IMR-90 (cell line): Measurements from ENCODE around the gene TOMM40. TPM values are rescaled to one million over a fixed set of nuclear protein-coding genes. Genes with fewer than 3 reads are reported as not detected.

Experiments
- ATAC-seq: fragments of 200-7000 bp; cut with Tn5 transposase; 2 replicates; pipeline ENCODE4 v1.9.1; 2020; ENCODE audit warnings: low read depth, mild to moderate bottlenecking, moderate library complexity
- BruUV-seq: library from RNA; stranded (reverse); fragments of 400-500 nt; replicated peaks from 2 replicates; lab custom pipeline; 2021; lab: Mats Ljungman, UMichigan
- CTCF ChIA-PET: fragments of 300-600 bp; formaldehyde crosslinking; extraction: SDS; loops from one replicate; lab custom pipeline; 2021; ENCODE audit warnings: antibody characterized with exemption; lab: Yijun Ruan, JAX
- POLR2A ChIA-PET: fragments of 300-600 bp; sonication (Branson Sonifier 250); formaldehyde crosslinking; loops from one replicate; lab custom pipeline; 2022; ENCODE audit warnings: antibody characterized with exemption; ENCODE audit not compliant: unreplicated experiment; lab: Charles Lee
- DNase-seq: peaks from one replicate; pipeline ENCODE4 v3.0.0; 2013
- H2AFZ ChIP-seq: replicated peaks from 2 replicates; pipeline ENCODE3; 2013; ENCODE audit warnings: low read length, mild to moderate bottlenecking; ENCODE audit not compliant: poor library complexity
- H2AK5ac ChIP-seq: 2 replicates; pipeline ENCODE4 v1.6.1; 2013; ENCODE audit warnings: low read depth, low read length, inconsistent platforms
- H2AK9ac ChIP-seq: replicated peaks from 2 replicates; pipeline ENCODE3; 2013; ENCODE audit warnings: mild to moderate bottlenecking, low read depth, low read length, moderate library complexity; ENCODE audit not compliant: poor library complexity
- H2BK120ac ChIP-seq: 2 replicates; pipeline ENCODE4 v1.6.1; 2013; ENCODE audit warnings: low read depth, low read length, inconsistent platforms
- H2BK15ac ChIP-seq: 3 replicates; pipeline ENCODE4 v1.6.1; 2013; ENCODE audit warnings: low read depth, low read length, inconsistent platforms
- H2BK20ac ChIP-seq: 2 replicates; pipeline ENCODE4 v1.6.1; 2013; ENCODE audit warnings: low read depth, mild to moderate bottlenecking, inconsistent platforms, low read length, moderate library complexity
- H2BK5ac ChIP-seq: 2 replicates; pipeline ENCODE4 v1.6.1; 2013; ENCODE audit warnings: mild to moderate bottlenecking, low read depth, low read length, inconsistent platforms; ENCODE audit not compliant: poor library complexity, severe bottlenecking
- H3K14ac ChIP-seq: replicated peaks from 2 replicates; pipeline ENCODE4 v1.6.1; 2013; ENCODE audit warnings: low read depth, low read length, inconsistent platforms
- H3K18ac ChIP-seq: 2 replicates; pipeline ENCODE4 v1.6.1; 2013; ENCODE audit warnings: low read depth, low read length, control low read depth
- H3K23ac ChIP-seq: 2 replicates; pipeline ENCODE4 v1.6.1; 2013; ENCODE audit warnings: low read depth, low read length, inconsistent platforms
- H3K27ac ChIP-seq: 2 replicates; pipeline ENCODE4 v1.5.1; 2013; ENCODE audit warnings: mild to moderate bottlenecking, control low read depth, low read length; ENCODE audit not compliant: insufficient read depth
- H3K27me3 ChIP-seq: 2 replicates; pipeline ENCODE4 v1.6.1; 2013; ENCODE audit warnings: low read length; ENCODE audit not compliant: control insufficient read depth, insufficient read depth
- H3K36me3 ChIP-seq: 2 replicates; pipeline ENCODE4 v1.6.1; 2013; ENCODE audit warnings: low read length, mixed read lengths; ENCODE audit not compliant: control insufficient read depth, insufficient read depth
- H3K4ac ChIP-seq: 2 replicates; pipeline ENCODE4 v1.6.1; 2013; ENCODE audit warnings: low read depth, low read length, inconsistent platforms
- H3K4me1 ChIP-seq: 2 replicates; pipeline ENCODE4 v1.6.1; 2013; ENCODE audit warnings: low read length, mixed read lengths; ENCODE audit not compliant: control insufficient read depth, insufficient read depth
- H3K4me2 ChIP-seq: 2 replicates; pipeline ENCODE4 v1.6.1; 2013; ENCODE audit warnings: low read depth, mild to moderate bottlenecking, control low read depth, low read length, moderate library complexity
- H3K4me3 ChIP-seq: 2 replicates; pipeline ENCODE4 v1.5.1; 2013; ENCODE audit warnings: low read depth, mild to moderate bottlenecking, control low read depth, low read length, moderate library complexity; ENCODE audit not compliant: insufficient read depth
- H3K56ac ChIP-seq: 2 replicates; pipeline ENCODE4 v1.6.1; 2013; ENCODE audit warnings: low read length, inconsistent platforms; ENCODE audit not compliant: insufficient read depth; ENCODE audit errors: extremely low read depth
- H3K79me1 ChIP-seq, 2 experiments: 2 replicates each; pipeline ENCODE4 v1.6.1; 2013; ENCODE audit warnings: low read length in 2 of 2, inconsistent platforms in 1 of 2, low read depth in 1 of 2
- H3K9ac ChIP-seq: 2 replicates; pipeline ENCODE4 v1.6.1; 2013; ENCODE audit warnings: low read depth, low read length, control low read depth
- H3K9me1 ChIP-seq: 2 replicates; pipeline ENCODE4 v1.6.1; 2013; ENCODE audit warnings: low read length, inconsistent platforms; ENCODE audit not compliant: insufficient read depth
- H3K9me3 ChIP-seq: 2 replicates; pipeline ENCODE4 v1.6.1; 2013; ENCODE audit warnings: low read length; ENCODE audit not compliant: control insufficient read depth, insufficient read depth
- H4K20me1 ChIP-seq: 2 replicates; pipeline ENCODE4 v1.6.1; 2013; ENCODE audit warnings: low read length, inconsistent platforms; ENCODE audit not compliant: insufficient read depth
- H4K5ac ChIP-seq: 2 replicates; pipeline ENCODE4 v1.6.1; 2013; ENCODE audit warnings: mild to moderate bottlenecking, low read depth, low read length, control low read depth
- H4K8ac ChIP-seq, 2 experiments: 2 replicates each; pipeline ENCODE4 v1.6.1; 2013; ENCODE audit warnings: low read depth in 2 of 2, low read length in 2 of 2, control low read depth in 1 of 2, inconsistent platforms in 1 of 2
- H4K91ac ChIP-seq: 2 replicates; pipeline ENCODE4 v1.6.1; 2013; ENCODE audit warnings: low read depth, low read length, inconsistent platforms; ENCODE audit not compliant: insufficient read depth
- FOS ChIP-seq: fragments of 150-350 bp; IDR thresholded peaks from 2 replicates; pipeline ENCODE4 v1.6.1; 2016; ENCODE audit warnings: low read depth, low read length
- MAFK ChIP-seq: IDR thresholded peaks from 2 replicates; pipeline ENCODE4 v1.6.1; 2012; ENCODE audit warnings: low read depth, low read length, improper control_type of control experiment
- MAZ ChIP-seq: IDR thresholded peaks from 2 replicates; pipeline ENCODE4 v1.6.1; 2012; ENCODE audit warnings: low read depth, mild to moderate bottlenecking, low read length, improper control_type of control experiment, moderate library complexity, borderline replicate concordance
- POLR2A ChIP-seq: IDR thresholded peaks from 2 replicates; pipeline ENCODE4 v1.6.1; 2012; ENCODE audit warnings: mild to moderate bottlenecking, low read depth, low read length
- RAD21 ChIP-seq: IDR thresholded peaks from 2 replicates; pipeline ENCODE4 v1.6.1; 2012; ENCODE audit warnings: low read length, improper control_type of control experiment
- RCOR1 ChIP-seq: IDR thresholded peaks from 2 replicates; pipeline ENCODE4 v1.6.1; 2012; ENCODE audit warnings: mild to moderate bottlenecking, low read length, improper control_type of control experiment; ENCODE audit not compliant: insufficient replicate concordance
- SMC3 ChIP-seq: fragments of 150-350 bp; IDR thresholded peaks from 2 replicates; pipeline ENCODE4 v1.6.1; 2016; ENCODE audit warnings: low read depth, mild to moderate bottlenecking, antibody characterized with exemption, low read length, moderate library complexity
- WGBS, 2 experiments: methylation state at CpG; one replicate each; pipeline versions ENCODE4 v1.1.5 to v1.1.7; 2013; ENCODE audit warnings: missing lambda C conversion rate in 2 of 2; ENCODE audit not compliant: insufficient read length in 1 of 2; ENCODE audit errors: extremely low coverage in 2 of 2; 5-methylcytosine and 5-hydroxymethylcytosine counted together
- dilution Hi-C: fragments of 300-500 bp; cut with HindIII; formaldehyde crosslinking; loops from one replicate; pipeline ENCODE4 v1.14.3; 2018; ENCODE audit warnings: low sequenced_read_pairs; ENCODE audit not compliant: unreplicated experiment
- in situ Hi-C: fragments of 300-500 bp; cut with MboI; formaldehyde crosslinking; loops from 3 replicates; pipeline ENCODE4 v1.14.3; 2019; ENCODE audit warnings: low sequenced_read_pairs, inconsistent platforms, mixed read lengths
- intact Hi-C: fragments of 100-400 bp; cut with micrococcal nuclease; formaldehyde crosslinking; loops from 2 replicates; pipeline ENCODE4 v1.10.0; 2022
- polyA plus RNA-seq, 3 experiments: library from polyadenylated mRNA; depleted of rRNA; stranded (reverse); fragments of >200 nt; gene quantifications; 2 replicates each; pipeline ENCODE4 v1.2.3, GENCODE V29; 2012; ENCODE audit warnings: low replicate concordance in 1 of 3
- total RNA-seq: library from RNA; depleted of rRNA; stranded (reverse); fragments of >200 nt; gene quantifications from 2 replicates; pipeline ENCODE4 v1.2.3, GENCODE V29; 2012
- TF ChIP-seq, protein P1 (sequence below): fragments of 150-350 bp; IDR thresholded peaks from 2 replicates; pipeline ENCODE4 v1.6.1; 2016; ENCODE audit warnings: low read depth, mild to moderate bottlenecking, low read length, moderate library complexity, borderline replicate concordance
- TF ChIP-seq, protein P2 (sequence below): conservative IDR thresholded peaks from 2 replicates; pipeline ENCODE4 v1.5.1; 2012; ENCODE audit warnings: mild to moderate bottlenecking, low read depth, low read length, improper control_type of control experiment

Gene TOMM40
- total and polyA plus RNA-seq, 2 of the 4 experiments (the other 2 are of a cell fraction) = 54.8 to 62.6 TPM

DNA sequence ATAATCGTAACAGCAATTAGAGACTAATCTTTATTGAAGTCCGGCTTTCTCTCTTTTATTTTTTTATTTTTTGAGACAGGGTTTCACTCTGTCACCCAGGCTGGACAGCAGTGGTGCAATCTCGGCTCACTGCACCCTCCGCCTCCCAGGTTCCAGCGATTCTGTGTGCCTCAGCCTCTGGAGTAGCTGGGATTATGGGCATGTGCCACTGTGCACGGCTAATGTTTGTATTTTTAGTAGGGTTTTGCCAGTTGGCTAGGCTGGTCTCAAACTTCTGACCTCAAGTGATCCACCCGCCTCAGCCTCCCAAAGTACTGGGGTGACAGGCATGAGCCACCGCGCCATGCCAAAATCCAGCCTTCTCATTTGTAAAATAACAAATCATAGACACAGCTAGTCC, 58.5 kb downstream of the TOMM40 start:
- no TSS peak for BruUV-seq
- TF ChIP-seq, protein P1, sequence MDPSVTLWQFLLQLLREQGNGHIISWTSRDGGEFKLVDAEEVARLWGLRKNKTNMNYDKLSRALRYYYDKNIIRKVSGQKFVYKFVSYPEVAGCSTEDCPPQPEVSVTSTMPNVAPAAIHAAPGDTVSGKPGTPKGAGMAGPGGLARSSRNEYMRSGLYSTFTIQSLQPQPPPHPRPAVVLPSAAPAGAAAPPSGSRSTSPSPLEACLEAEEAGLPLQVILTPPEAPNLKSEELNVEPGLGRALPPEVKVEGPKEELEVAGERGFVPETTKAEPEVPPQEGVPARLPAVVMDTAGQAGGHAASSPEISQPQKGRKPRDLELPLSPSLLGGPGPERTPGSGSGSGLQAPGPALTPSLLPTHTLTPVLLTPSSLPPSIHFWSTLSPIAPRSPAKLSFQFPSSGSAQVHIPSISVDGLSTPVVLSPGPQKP = no peak
- TF ChIP-seq MAFK = no peak
- no peak for TF ChIP-seq RCOR1
- TF ChIP-seq MAZ = no peak
- no peak for TF ChIP-seq SMC3
- TF ChIP-seq POLR2A = no peak
- TF ChIP-seq RAD21 = no peak
- TF ChIP-seq, protein P2, sequence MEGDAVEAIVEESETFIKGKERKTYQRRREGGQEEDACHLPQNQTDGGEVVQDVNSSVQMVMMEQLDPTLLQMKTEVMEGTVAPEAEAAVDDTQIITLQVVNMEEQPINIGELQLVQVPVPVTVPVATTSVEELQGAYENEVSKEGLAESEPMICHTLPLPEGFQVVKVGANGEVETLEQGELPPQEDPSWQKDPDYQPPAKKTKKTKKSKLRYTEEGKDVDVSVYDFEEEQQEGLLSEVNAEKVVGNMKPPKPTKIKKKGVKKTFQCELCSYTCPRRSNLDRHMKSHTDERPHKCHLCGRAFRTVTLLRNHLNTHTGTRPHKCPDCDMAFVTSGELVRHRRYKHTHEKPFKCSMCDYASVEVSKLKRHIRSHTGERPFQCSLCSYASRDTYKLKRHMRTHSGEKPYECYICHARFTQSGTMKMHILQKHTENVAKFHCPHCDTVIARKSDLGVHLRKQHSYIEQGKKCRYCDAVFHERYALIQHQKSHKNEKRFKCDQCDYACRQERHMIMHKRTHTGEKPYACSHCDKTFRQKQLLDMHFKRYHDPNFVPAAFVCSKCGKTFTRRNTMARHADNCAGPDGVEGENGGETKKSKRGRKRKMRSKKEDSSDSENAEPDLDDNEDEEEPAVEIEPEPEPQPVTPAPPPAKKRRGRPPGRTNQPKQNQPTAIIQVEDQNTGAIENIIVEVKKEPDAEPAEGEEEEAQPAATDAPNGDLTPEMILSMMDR = no peak
- no peak for TF ChIP-seq FOS

More for the DNA sequence above, 58.5 kb downstream of the TOMM40 start:
- Histone ChIP-seq H3K27ac (no peak overlapping the region), H3K27me3 (peaks cover 6% of the 10 kb centered on the region; the same call in 1 of the 2 replicates), H2AK5ac (no peak overlapping the region), H3K9me3 (no peaks in the 10 kb centered on the region), H3K18ac (no peak overlapping the region), H4K91ac (no peak overlapping the region), H3K56ac (no peak overlapping the region), H2BK15ac (no peak overlapping the region), H2BK120ac (no peak overlapping the region), H2BK20ac (no peak overlapping the region), H4K8ac (no peak overlapping the region), H3K4me2 (no peak overlapping the region), H2AFZ (no peak overlapping the region), H3K4me3 (no peak overlapping the region), H3K4me1 (no peaks in the 10 kb centered on the region), H3K14ac (no peak overlapping the region), H3K9ac (no peak overlapping the region), H3K4ac (no peak overlapping the region), H2AK9ac (no peak overlapping the region), H4K5ac (no peak overlapping the region), H3K36me3 (peaks cover 2% of the 10 kb centered on the region; the same call in 1 of the 2 replicates), H3K9me1 (0 out of 2 replicates have a peak, but pooled peaks cover 2% of the 10 kb centered on the region), H3K79me1 (peaks cover 2 to 12% of the 10 kb centered on the region in 2 experiments; a peak in 2 of 4 replicates), H4K20me1 (no peaks in the 10 kb centered on the region), H2BK5ac (no peak overlapping the region), H3K23ac (no peak overlapping the region)
- dilution Hi-C loops (no loop called here), intact Hi-C loops (no loop called here), in situ Hi-C loops (no loop called here)
- 83% methylated on average over 2 of the region's 9 CpGs; no CpG with 5 or more reads in 1 of the 2 experiments for WGBS, 2 experiments
- DNase-seq (no peak), ATAC-seq (no peak)
- ChIA-PET POLR2A (no interaction called here), CTCF (no interaction called here)
